HG02571 (cell line): ENCODE results near the gene SCFD2.

Source experiments
- ATAC-seq: cut with Tn5 transposase; IDR thresholded peaks from one replicate; pipeline ENCODE4 v1.9.1; 2021; ENCODE audit warnings: mild to moderate bottlenecking, moderate library complexity; ENCODE audit not compliant: unreplicated experiment

The SCFD2 gene

GRCh38 chr4:53019485-53020382 is 346.1 kb downstream of the SCFD2 start:
- no peak for ATAC-seq

- ATAC-seq: no peak
These were observed 347.4 kb downstream of the SCFD2 start for GRCh38 chr4:53018471-53018870.

- no peak for ATAC-seq
These were observed 349.6 kb downstream of the SCFD2 start for GRCh38 chr4:53016099-53016820.

GRCh38 chr4:53015681-53016080 is 350.2 kb downstream of the SCFD2 start:
- no peak for ATAC-seq

GRCh38 chr4:53014881-53015280 is 351.0 kb downstream of the SCFD2 start:
- no peak for ATAC-seq

- no peak for ATAC-seq
These were observed 351.7 kb downstream of the SCFD2 start for GRCh38 chr4:53013873-53014775.

- no peak for ATAC-seq
These were observed 353.1 kb downstream of the SCFD2 start for GRCh38 chr4:53012738-53013137.

GRCh38 chr4:53011259-53011905 is 354.5 kb downstream of the SCFD2 start:
- no peak for ATAC-seq

GRCh38 chr4:53010318-53010717 is 355.5 kb downstream of the SCFD2 start:
- no peak for ATAC-seq

- ATAC-seq: no peak
These were observed 356.0 kb downstream of the SCFD2 start for GRCh38 chr4:53009824-53010223.

- ATAC-seq: no peak
These were observed 358.8 kb downstream of the SCFD2 start for GRCh38 chr4:53007024-53007423.

- no peak for ATAC-seq
These were observed 360.1 kb downstream of the SCFD2 start for GRCh38 chr4:53005808-53006207.

- ATAC-seq: no peak
These were observed 360.7 kb downstream of the SCFD2 start for GRCh38 chr4:53005149-53005546.

- no peak for ATAC-seq
These were observed 361.2 kb downstream of the SCFD2 start for GRCh38 chr4:53004497-53005148.

- no peak for ATAC-seq
These were observed 361.9 kb downstream of the SCFD2 start for GRCh38 chr4:53003959-53004358.

- no peak for ATAC-seq
These were observed 365.3 kb downstream of the SCFD2 start for GRCh38 chr4:53000560-53000959.

- no peak for ATAC-seq
These were observed 366.2 kb downstream of the SCFD2 start for GRCh38 chr4:52999626-53000025.

- no peak for ATAC-seq
These were observed 367.4 kb downstream of the SCFD2 start for GRCh38 chr4:52998413-52998812.

GRCh38 chr4:52997132-52997416 is 368.8 kb downstream of the SCFD2 start:
- ATAC-seq: no peak
